ENCODE data around the gene ISOC2. TPM values are rescaled to one million over a fixed set of nuclear protein-coding genes. Genes with fewer than 3 reads are reported as not detected.

ISOC2 gene
- total and polyA plus RNA-seq, 2 donors (not counting 3 experiments of a cell fraction or from before 2014, with no cell fraction given), result 49.3 to 68.7 TPM

DNA sequence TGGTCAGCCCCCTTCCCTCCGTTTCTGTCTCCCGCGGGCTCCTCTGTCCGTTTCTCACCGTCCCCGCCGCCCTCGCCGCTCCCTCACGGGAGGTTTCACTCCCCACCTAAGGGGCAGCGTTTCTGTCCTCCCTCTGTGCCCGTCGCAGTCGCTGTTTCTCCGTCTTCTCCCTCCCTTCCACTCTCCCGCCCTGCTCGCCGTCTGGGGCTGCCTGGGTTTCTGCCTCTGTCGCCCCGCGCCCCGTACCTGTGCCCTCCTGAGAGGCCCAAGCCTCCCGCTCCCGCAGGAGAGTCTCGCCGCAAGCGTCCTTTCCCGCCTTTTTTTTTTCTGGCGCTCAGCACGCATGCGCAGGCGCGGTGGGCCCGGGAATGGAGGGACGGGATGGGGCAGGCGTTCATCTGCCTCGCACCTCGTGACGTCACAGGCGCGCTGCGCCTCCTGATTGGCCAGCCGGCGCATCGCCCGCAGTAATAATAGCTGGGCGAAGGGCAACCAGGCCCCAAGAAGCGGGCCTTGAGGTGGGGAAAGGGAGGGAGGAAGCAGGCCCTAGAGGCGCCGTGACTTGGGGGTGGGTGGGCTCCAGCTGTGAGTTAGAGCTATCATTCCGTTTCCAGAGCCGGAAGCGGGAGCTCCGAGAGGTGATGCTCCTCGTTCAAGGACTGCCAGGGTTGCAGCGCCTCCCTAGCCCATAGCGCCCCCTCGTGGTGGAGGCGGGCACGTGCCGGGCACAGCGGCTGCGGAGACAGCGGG, 42.2 kb upstream of the ISOC2 start:
- no peaks in the 10 kb centered on the region for H3K79me2 ChIP-seq (ENCODE audit: control insufficient read depth, insufficient read depth, low read length)
- H2AFZ ChIP-seq (ENCODE audit: low read depth, low read length), result peak overlapping the region; percentile 89
- peak overlapping the region in 1 of 3 experiments; percentile 26 for H3K4me3 ChIP-seq (replicated peaks in 1 of 3; ENCODE audit: insufficient read depth in 1 of 3, low read depth in 1 of 3, low read length in 3 of 3)
- no peaks in the 10 kb centered on the region for H3K27me3 ChIP-seq (ENCODE audit: control insufficient read depth in 2 of 2, insufficient read depth in 2 of 2, low read length in 2 of 2)
- CTCF ChIA-PET, result interaction anchor here (0.5 to 5.4 kb wide), 58 partner anchors 9 to 1944 kb away, joined by 3 to 298 read pairs (median 4); partner anchors contain the start of genes FIZ1, HSPBP1, ISOC2 and KMT5C
- no peak overlapping the region for H3K4me2 ChIP-seq (ENCODE audit: insufficient read depth, low read length)
- dilution Hi-C loops (cut with MboI; ENCODE audit: extremely low pct_ligation_motif_present, low sequenced_read_pairs) (no loop called here), intact Hi-C loops (cut with micrococcal nuclease) (loop anchor here (1.0 to 2.0 kb wide), 6 partner anchors 16 to 362 kb away; no protein-coding TSS in a partner anchor)
- H3K9me3 ChIP-seq (replicated peaks; ENCODE audit: control insufficient read depth, insufficient read depth, low read length), result no peaks in the 10 kb centered on the region
- FAIRE-seq (peak; percentile 87), DNase-seq (ENCODE audit: low read depth, low spot score) (peak; percentile 95)
- no TSS peak for BruUV-seq (replicated peaks)
- POLR2A ChIA-PET, result interaction anchor here (0.7 to 1.4 kb wide), 3 partner anchors 15 to 36 kb away, joined by 3 to 7 read pairs (median 5); partner anchors contain the start of gene ZNF628
- no peaks in the 10 kb centered on the region for H3K9me1 ChIP-seq (replicated peaks; ENCODE audit: control insufficient read depth, extremely low read depth, insufficient read depth, low read length)
- no peak overlapping the region for H3K9ac ChIP-seq (replicated peaks; ENCODE audit: extremely low read depth, insufficient read depth, low read length)
- H3K4me1 ChIP-seq (ENCODE audit: control insufficient read depth, extremely low read depth, insufficient read depth, low read length), result no peaks in the 10 kb centered on the region
- TF ChIP-seq, protein P1, sequence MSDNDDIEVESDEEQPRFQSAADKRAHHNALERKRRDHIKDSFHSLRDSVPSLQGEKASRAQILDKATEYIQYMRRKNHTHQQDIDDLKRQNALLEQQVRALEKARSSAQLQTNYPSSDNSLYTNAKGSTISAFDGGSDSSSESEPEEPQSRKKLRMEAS (IDR thresholded peaks at IDR 0.05; ENCODE audit: insufficient read depth, insufficient read length), result peak; percentile 83
- TF ChIP-seq POLR2AphosphoS5 (IDR thresholded peaks at IDR 0.05; ENCODE audit: insufficient read depth, low read depth, low read length), result no peak
- TF ChIP-seq, protein P2, sequence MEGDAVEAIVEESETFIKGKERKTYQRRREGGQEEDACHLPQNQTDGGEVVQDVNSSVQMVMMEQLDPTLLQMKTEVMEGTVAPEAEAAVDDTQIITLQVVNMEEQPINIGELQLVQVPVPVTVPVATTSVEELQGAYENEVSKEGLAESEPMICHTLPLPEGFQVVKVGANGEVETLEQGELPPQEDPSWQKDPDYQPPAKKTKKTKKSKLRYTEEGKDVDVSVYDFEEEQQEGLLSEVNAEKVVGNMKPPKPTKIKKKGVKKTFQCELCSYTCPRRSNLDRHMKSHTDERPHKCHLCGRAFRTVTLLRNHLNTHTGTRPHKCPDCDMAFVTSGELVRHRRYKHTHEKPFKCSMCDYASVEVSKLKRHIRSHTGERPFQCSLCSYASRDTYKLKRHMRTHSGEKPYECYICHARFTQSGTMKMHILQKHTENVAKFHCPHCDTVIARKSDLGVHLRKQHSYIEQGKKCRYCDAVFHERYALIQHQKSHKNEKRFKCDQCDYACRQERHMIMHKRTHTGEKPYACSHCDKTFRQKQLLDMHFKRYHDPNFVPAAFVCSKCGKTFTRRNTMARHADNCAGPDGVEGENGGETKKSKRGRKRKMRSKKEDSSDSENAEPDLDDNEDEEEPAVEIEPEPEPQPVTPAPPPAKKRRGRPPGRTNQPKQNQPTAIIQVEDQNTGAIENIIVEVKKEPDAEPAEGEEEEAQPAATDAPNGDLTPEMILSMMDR (IDR thresholded peaks at IDR 0.05; ENCODE audit: extremely low read depth in 1 of 2, insufficient read depth in 1 of 2, low read depth in 1 of 2, low read length in 2 of 2), result peak; percentile 96 to 98
- no peak for TF ChIP-seq POLR2A (IDR thresholded peaks at IDR 0.05; ENCODE audit: low read depth, low read length)
- H4K20me1 ChIP-seq (replicated peaks; ENCODE audit: control insufficient read depth, extremely low read depth, insufficient read depth, low read length), result no peaks in the 10 kb centered on the region
- no peak overlapping the region for H3K27ac ChIP-seq (ENCODE audit: insufficient read depth, low read depth, low read length)
- H3K36me3 ChIP-seq (ENCODE audit: control insufficient read depth in 2 of 2, extremely low read depth in 1 of 2, insufficient read depth in 2 of 2, low read length in 2 of 2), result no peaks in the 10 kb centered on the region
